B cell (primary cell): ENCODE data around the gene SLC25A13.
"Not testable (repeated sequence)": the region's sequence is repeated elsewhere in the genome, so short reads cannot be mapped to it uniquely, and the experiment has no call there.

ENCODE experiments used
- EZH2 ChIP-seq: IDR thresholded peaks from 2 replicates; pipeline ENCODE4 v1.6.1; 2012; ENCODE audit warnings: borderline replicate concordance, low read depth, mild to moderate bottlenecking, moderate library complexity, low read length; ENCODE audit not compliant: insufficient read depth, poor library complexity, severe bottlenecking
- TF ChIP-seq, protein P1 (sequence below): fragments of 200-600 bp; IDR thresholded peaks from one replicate; pipeline ENCODE4 v1.8.0; 2022; ENCODE audit warnings: antibody characterized with exemption, mild to moderate bottlenecking

DNA sequence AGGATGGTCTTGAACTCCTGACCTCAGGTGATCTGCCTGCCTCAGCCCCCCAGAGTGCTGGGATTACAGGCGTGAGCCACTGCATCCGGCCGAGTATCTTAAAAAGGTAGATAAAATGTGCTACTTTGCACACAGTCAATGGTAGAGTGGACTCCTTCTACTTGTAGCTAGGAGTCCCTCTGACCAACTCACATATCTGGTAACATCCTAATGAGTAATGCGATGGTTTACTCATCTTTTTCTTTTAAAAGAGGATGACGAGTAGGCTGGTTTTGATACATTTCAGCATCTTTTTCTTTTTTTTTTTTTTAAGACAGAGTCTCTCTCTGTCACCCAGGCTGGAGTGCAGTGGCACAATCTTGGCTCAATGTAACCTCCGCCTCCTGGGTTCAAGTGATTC lies 167.4 kb downstream of the SLC25A13 start:
- TF ChIP-seq, protein P1, sequence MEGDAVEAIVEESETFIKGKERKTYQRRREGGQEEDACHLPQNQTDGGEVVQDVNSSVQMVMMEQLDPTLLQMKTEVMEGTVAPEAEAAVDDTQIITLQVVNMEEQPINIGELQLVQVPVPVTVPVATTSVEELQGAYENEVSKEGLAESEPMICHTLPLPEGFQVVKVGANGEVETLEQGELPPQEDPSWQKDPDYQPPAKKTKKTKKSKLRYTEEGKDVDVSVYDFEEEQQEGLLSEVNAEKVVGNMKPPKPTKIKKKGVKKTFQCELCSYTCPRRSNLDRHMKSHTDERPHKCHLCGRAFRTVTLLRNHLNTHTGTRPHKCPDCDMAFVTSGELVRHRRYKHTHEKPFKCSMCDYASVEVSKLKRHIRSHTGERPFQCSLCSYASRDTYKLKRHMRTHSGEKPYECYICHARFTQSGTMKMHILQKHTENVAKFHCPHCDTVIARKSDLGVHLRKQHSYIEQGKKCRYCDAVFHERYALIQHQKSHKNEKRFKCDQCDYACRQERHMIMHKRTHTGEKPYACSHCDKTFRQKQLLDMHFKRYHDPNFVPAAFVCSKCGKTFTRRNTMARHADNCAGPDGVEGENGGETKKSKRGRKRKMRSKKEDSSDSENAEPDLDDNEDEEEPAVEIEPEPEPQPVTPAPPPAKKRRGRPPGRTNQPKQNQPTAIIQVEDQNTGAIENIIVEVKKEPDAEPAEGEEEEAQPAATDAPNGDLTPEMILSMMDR: not testable (repeated sequence)
- TF ChIP-seq EZH2: not testable (repeated sequence)
